Thoracic aorta (tissue), 2 donors: Measurements from ENCODE around the gene MAPKAPK3. TPM values are rescaled to one million over a fixed set of nuclear protein-coding genes. Genes with fewer than 3 reads are reported as not detected.

Experiments
- ATAC-seq: fragments of 150-250 bp; one replicate; pipeline ENCODE4 v1.8.0; 2017; ENCODE audit warnings: low read depth; ENCODE audit not compliant: insufficient number of reproducible peaks, low FRiP score
- DNase-seq: peaks from one replicate; pipeline ENCODE4 v3.0.0-alpha.2; 2020; ENCODE audit warnings: low spot score
- H3K27ac ChIP-seq, 2 donors: fragments of 200-600 bp; sonication (generic); 1 replicate in 1 of 2; 2 replicates in 1 of 2; pipeline ENCODE4 v1.5.1; 2016; ENCODE audit warnings: mild to moderate bottlenecking in 2 of 2, moderate library complexity in 2 of 2
- H3K27me3 ChIP-seq: fragments of 200-600 bp; sonication (generic); replicated peaks from 2 replicates; pipeline ENCODE4 v1.6.0; 2016; ENCODE audit warnings: mild to moderate bottlenecking; ENCODE audit not compliant: insufficient read depth
- H3K36me3 ChIP-seq: fragments of 200-600 bp; sonication (generic); one replicate; pipeline ENCODE4 v1.5.1; 2016
- H3K4me1 ChIP-seq, 2 donors: fragments of 200-600 bp; sonication (generic); 1 replicate in 1 of 2; 2 replicates in 1 of 2; pipeline versions ENCODE4 v1.5.1 to v1.6.0; 2016; ENCODE audit warnings: low read depth in 2 of 2, mild to moderate bottlenecking in 1 of 2; ENCODE audit not compliant: control insufficient read depth in 1 of 2
- H3K4me3 ChIP-seq: fragments of 200-600 bp; sonication (generic); 2 replicates; pipeline ENCODE4 v1.5.1; 2016; ENCODE audit warnings: mild to moderate bottlenecking
- H3K9me3 ChIP-seq: fragments of 200-600 bp; sonication (generic); 2 replicates; pipeline ENCODE4 v1.5.1; 2016
- total RNA-seq, 2 donors: library from RNA; depleted of rRNA; stranded (reverse); fragments of >200 nt; gene quantifications; one replicate each; pipeline versions ENCODE4 v1.1.0 to v1.2.3, GENCODE V29; 2016
- TF ChIP-seq, protein P1 (sequence below): fragments of 200-600 bp; sonication (generic); IDR thresholded peaks from one replicate; pipeline ENCODE4 v1.5.1; 2019; ENCODE audit warnings: antibody characterized with exemption

MAPKAPK3 gene
- total RNA-seq, result 10 to 100 TPM; 20.6 to 31.1 TPM

DNA sequence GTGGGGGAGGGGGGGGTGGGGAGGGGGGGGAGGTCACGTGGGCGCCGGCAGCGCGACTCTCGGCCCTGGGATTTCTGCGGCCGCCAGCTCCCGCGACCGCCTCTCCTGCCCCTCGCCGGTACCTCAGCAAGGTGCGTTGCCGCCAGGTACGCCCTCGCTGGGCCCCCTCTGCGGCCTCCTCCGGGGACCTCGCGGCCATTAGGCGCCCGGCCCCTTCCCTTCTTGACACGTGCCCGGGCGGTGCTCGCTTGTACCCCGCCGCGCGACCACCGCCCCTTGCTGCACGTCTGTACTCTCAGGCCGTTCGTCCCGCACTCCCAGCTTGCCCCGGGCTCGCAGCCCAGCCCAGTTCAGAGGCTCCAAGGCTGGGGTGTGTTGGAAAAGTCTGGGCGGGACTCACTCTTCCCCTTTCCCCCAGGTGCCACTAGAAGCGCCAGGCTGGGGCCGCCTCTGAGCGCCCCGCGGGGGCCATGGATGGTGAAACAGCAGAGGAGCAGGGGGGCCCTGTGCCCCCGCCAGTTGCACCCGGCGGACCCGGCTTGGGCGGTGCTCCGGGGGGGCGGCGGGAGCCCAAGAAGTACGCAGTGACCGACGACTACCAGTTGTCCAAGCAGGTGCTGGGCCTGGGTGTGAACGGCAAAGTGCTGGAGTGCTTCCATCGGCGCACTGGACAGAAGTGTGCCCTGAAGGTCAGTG lies at the start of gene MAPKAPK3:
Gene MAPKAPK3 (plus strand): TSS at position 56 of the 696 bp plus-strand sequence. CDS start 415 bp downstream, at position 471.
- H3K27ac ChIP-seq, result peak within 1 kb of the TSS; percentile 73 to 78
- no peak for DNase-seq
- TF ChIP-seq, protein P1, sequence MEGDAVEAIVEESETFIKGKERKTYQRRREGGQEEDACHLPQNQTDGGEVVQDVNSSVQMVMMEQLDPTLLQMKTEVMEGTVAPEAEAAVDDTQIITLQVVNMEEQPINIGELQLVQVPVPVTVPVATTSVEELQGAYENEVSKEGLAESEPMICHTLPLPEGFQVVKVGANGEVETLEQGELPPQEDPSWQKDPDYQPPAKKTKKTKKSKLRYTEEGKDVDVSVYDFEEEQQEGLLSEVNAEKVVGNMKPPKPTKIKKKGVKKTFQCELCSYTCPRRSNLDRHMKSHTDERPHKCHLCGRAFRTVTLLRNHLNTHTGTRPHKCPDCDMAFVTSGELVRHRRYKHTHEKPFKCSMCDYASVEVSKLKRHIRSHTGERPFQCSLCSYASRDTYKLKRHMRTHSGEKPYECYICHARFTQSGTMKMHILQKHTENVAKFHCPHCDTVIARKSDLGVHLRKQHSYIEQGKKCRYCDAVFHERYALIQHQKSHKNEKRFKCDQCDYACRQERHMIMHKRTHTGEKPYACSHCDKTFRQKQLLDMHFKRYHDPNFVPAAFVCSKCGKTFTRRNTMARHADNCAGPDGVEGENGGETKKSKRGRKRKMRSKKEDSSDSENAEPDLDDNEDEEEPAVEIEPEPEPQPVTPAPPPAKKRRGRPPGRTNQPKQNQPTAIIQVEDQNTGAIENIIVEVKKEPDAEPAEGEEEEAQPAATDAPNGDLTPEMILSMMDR, result no peak

DNA sequence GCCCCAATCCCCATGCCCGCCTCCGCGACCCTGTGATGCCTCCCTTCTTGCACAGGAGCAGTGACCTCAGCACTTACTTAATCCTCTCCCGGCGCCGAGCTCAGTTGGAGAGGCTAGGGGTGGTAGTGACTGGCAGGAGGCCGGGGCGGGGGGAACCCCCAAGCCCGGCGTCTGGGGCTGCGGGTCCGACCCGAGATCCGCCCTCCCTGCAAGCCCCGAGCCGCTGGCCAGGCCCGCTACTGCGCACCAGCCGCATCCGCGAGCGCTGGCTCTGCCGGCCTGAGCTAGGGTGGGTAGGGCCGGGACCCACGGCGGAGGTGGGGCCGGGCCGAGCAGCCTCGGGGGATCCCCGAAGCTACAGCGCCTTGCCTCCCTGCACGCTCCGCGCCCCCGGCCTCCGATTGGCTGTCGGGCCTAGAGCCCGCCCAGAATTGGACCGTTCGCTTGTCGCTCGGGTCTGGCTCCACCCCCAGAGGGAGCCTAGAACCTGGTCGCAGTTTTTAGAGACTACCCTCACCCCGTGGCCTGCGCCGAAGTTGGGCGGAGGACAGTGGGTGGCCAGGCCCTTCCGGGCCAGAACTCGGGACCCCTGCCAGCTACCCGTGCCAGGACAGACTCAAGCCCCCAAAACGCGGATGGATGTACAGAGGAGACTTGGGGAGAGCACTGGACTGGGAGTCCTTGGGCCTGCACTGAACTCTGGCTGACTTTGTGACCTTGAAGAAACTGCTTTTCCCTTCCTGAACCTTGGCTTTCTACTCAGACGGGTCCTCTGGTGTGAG lies 49.4 kb upstream of the MAPKAPK3 start, which contains the start of gene C3orf18:
Gene C3orf18 (minus strand): TSS at position 362 of the 782 bp plus-strand sequence. CDS start 2,048 bp downstream, outside the sequence.
- peaks cover 5 to 40% of the 10 kb centered on the region in 2 donors for H3K4me1 ChIP-seq
- no peaks in the 10 kb centered on the region for H3K27me3 ChIP-seq
- DNase-seq (peak; percentile 62), ATAC-seq (peak; percentile 42)
- TF ChIP-seq, protein P1, result no peak
- H3K9me3 ChIP-seq, result no peaks in the 10 kb centered on the region
- no peaks in the 10 kb centered on the region for H3K36me3 ChIP-seq
- peak within 1 kb of the TSS; percentile 64 to 87 for H3K27ac ChIP-seq
- peak within 1 kb of the TSS; percentile 76 for H3K4me3 ChIP-seq

More for the DNA sequence above, at the start of gene MAPKAPK3:
- Histone ChIP-seq H3K27me3 (no peaks in the 10 kb centered on the region), H3K36me3 (no peaks in the 10 kb centered on the region), H3K4me1 (peaks cover 6 to 46% of the 10 kb centered on the region in 2 donors), H3K4me3 (peak within 1 kb of the TSS; percentile 90), H3K9me3 (no peaks in the 10 kb centered on the region)
- no peak for ATAC-seq

DNA sequence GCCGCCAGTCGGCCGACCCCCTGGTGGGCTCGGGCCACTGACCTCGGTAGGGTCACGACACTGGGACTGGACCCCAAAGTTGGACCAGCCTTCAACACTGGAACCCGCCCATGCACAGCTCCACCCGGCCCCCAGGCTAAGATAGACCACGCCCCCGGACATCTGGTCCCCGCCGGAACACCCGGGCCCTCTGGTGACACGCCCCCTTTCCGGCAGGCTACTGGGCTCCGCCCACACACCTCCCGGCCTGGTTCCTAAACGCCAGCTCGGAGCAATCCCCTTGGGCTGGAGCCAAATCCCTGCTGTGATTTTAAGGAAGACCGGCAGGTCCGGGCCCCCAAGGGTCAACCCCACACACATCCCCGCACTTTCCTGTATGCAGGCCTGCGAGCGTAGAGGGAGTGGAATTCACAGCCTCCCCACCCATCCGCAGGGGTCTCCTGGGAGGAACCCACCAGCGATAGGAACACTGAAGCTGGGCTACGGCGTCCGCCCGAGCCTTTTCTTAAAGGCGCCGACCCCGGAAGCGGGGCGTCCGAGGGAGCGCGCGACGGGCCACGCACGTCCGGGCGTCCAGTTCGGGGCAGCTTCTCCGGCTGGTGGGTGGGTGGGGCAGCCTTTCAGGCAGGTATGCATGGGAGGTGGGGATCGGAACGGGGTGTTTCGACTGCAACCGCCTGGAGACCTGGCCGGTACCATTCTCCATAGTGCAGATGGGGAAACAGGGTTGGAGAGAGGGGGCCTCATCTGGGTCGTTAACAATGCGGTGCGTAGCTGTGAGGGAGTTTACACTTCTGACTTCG lies 47.8 kb upstream of the MAPKAPK3 start, which contains the start of gene HEMK1:
Gene HEMK1 (plus strand): TSS at position 576 of the 803 bp plus-strand sequence. CDS start 1,583 bp downstream, outside the sequence.
- TF ChIP-seq, protein P1, result no peak
- peaks cover 5 to 40% of the 10 kb centered on the region in 2 donors for H3K4me1 ChIP-seq

DNA sequence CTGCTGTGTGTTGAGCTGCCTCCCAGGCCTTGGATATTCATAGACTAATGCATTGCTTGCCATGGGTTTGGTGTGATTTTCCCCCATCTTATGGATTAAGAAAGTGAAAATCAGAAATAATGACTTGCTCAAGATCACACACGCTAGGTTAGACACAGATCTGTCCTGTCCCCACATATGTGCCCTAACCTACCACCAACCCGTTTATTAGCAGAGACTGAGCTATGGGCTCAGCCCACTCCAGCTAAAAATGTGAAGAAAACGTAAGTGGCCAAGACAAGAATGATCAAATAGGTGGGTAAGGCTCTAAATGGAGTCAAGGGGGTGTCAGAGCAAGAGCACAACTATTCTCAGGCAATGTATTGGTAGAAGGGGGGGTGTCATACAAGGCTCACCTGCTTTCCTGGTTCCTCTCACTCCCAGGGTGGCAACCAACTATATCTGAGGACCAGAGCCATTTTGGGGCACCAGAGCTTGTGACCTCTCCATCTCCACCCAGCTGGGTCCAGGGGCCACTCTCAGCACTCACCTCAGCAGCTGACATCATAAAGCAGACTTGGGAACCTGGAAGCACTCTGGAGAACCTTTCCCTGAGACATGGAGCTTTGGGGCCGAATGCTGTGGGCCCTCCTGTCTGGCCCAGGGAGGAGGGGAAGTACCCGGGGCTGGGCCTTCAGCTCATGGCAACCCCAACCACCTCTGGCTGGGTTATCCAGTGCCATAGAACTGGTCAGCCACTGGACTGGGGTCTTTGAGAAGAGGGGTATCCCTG lies 46.3 kb upstream of the MAPKAPK3 start:
- ATAC-seq (no peak), DNase-seq (no peak)
- H3K4me1 ChIP-seq, result peaks cover 5 to 40% of the 10 kb centered on the region in 2 donors
- no peak overlapping the region for H3K27ac ChIP-seq
- no peaks in the 10 kb centered on the region for H3K36me3 ChIP-seq
- TF ChIP-seq, protein P1, result no peak
- no peaks in the 10 kb centered on the region for H3K27me3 ChIP-seq
- no peak overlapping the region for H3K4me3 ChIP-seq
- H3K9me3 ChIP-seq, result no peaks in the 10 kb centered on the region

More for the DNA sequence above, 47.8 kb upstream of the MAPKAPK3 start, which contains the start of gene HEMK1:
- Histone ChIP-seq H3K4me3 (peak within 1 kb of the TSS; percentile 76), H3K27me3 (no peaks in the 10 kb centered on the region), H3K36me3 (no peaks in the 10 kb centered on the region), H3K27ac (peak within 1 kb of the TSS; percentile 85 to 87), H3K9me3 (no peaks in the 10 kb centered on the region)
- DNase-seq, result peak; percentile 96
- ATAC-seq, result peak; percentile 88
